SH-SY5Y (cell line): ENCODE measurements around the gene PRRC2C.

Experiments used
- GATA2 ChIP-seq: IDR thresholded peaks from 2 replicates; pipeline ENCODE4 v1.6.1; 2011; ENCODE audit warnings: mild to moderate bottlenecking, low read depth, low read length
- GATA3 ChIP-seq: IDR thresholded peaks from 2 replicates; pipeline ENCODE4 v1.6.1; 2011; ENCODE audit warnings: low read depth, mild to moderate bottlenecking, low read length, moderate library complexity

Gene PRRC2C

DNA sequence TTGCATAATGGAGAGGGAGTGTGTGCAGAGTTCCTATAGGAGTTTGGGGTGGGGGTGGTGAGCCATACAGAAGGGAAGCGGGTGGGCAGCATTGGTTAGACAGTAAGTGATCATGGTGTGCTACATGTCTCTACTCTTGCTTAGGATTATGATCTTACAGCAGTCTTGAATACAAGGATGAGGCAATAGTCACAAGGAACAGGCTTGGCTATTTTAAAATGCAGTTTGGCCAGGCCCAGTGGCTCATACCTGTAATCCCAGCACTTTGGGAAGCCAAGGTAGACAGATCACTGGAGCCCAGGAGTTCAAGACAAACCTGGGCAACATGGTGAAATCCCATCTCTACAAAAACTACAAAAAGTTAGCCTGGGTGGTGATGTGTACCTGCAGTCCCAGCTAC, 154.9 kb downstream of the PRRC2C start:
- TF ChIP-seq GATA3 (no peak), GATA2 (no peak)

DNA sequence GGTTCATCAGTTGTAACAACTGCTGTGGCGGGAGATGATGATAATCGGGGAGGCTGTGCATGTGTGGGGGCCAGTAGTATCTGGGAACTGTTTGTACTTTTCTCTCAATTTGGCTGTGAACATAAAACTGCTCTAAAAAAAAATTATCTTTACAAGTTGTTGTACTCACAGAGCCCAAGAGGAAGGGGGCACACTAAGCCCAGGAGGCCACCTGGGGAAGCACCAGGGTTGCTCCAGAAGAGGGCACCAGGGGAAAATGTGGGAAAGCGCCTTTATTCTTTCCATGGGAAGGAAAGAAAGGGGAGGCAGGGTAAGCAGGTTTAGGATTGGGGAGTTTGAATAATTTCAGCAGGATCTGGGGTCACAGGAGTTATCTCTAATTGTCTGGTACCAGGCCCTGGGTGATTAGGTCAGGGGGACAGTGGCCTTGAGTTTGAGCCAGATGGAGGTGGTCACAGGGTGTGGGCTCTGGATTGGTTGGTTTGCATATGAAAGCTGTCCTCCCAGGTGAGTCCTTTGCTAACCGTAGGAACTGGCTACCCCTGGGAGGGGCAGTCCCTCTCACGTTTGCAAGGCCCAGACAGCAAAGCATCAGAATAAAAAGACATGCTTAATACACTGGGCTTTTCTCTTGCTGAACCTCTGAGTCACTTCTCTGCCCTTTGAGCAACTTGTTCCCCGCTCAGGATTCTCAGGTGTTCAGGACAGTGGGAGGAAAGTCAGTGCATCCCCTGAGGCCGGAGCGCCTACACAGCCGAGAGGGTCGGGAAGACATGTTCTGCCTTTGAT, 155.9 kb downstream of the PRRC2C start:
- TF ChIP-seq GATA2 (no peak), GATA3 (no peak)

DNA sequence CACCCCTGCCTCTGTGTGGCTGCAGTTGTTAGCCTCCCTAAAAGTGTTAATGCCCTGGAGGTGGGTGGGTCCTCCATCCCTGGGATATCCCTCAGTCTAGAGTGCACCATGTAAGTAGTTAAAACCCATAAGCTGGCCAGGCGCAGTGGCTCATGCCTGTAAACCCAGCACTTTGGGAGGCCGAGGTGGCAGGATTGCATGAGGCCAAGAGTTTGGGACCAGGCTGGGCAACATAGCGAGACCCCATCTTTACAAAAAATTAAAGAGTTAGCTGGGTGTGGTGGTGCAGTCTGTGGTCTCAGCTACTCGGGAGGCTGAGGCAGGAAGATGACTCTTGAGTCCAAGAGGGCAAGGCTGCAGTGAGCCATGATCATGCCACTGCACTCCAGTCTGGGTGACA, 156.9 kb downstream of the PRRC2C start:
- TF ChIP-seq GATA2 (no peak), GATA3 (no peak)
